Measurements from ENCODE around the gene STMND1. TPM values are rescaled to one million over a fixed set of nuclear protein-coding genes. Genes with fewer than 3 reads are reported as not detected.

The STMND1 gene
- total and polyA plus RNA-seq, 2 of the 8 experiments (the other 6 are each of a cell fraction or from before 2014, with no cell fraction given) = not detected

DNA sequence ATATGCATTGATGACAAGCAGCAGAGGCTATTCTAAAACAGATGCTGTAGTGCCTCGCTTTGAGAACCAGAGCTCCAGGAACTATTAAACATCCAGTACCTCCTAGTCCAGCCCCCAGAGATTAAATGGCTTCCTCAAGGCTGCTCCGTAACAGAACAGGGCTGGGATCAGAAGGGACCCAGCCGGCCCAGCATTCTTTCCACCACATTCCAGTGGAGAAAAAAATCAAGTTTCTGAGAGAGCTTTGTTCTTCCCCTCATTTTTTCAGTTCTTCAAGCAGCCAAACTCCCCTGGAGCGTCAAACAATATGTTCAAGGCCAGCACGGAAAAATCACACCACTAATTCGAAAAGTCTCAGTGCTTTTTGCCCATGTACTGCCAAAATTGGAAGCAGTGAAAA, 5.8 kb upstream of the STMND1 start (continued):
- TF ChIP-seq CTBP2 (IDR thresholded peaks at IDR 0.05; ENCODE audit: borderline replicate concordance, insufficient read depth, insufficient read length, low read length) (no peak), NRF1 (IDR thresholded peaks at IDR 0.05; ENCODE audit: low read depth, low read length) (no peak)
- TF ChIP-seq, protein P1, sequence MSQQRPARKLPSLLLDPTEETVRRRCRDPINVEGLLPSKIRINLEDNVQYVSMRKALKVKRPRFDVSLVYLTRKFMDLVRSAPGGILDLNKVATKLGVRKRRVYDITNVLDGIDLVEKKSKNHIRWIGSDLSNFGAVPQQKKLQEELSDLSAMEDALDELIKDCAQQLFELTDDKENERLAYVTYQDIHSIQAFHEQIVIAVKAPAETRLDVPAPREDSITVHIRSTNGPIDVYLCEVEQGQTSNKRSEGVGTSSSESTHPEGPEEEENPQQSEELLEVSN (IDR thresholded peaks at IDR 0.05) = no peak

All from H1 (cell line).